HepG2 (cell line): ENCODE data around the gene C22orf39. TPM values are rescaled to one million over a fixed set of nuclear protein-coding genes. Genes with fewer than 3 reads are reported as not detected.

Experiments used
- BHLHE40 ChIP-seq: IDR thresholded peaks from 2 replicates; pipeline ENCODE4 v1.6.1; 2011; ENCODE audit warnings: low read length, improper control_type of control experiment
- CEBPB ChIP-seq: IDR thresholded peaks from 2 replicates; pipeline ENCODE4 v1.6.1; 2011; ENCODE audit warnings: low read depth, low read length, improper control_type of control experiment, borderline replicate concordance
- DNMT3B ChIP-seq: conservative IDR thresholded peaks from 2 replicates; pipeline ENCODE4 v1.6.1; 2016; ENCODE audit warnings: missing biosample characterization, control low read depth
- FOXP1 ChIP-seq, 2 experiments: fragments of 450-650 bp in 1 of 2; IDR thresholded peaks; 2 replicates each; pipeline ENCODE4 v1.6.1; 2017 to 2018; ENCODE audit warnings: antibody characterized with exemption in 1 of 2
- HES4 ChIP-seq: sonication (generic); formaldehyde crosslinking; IDR thresholded peaks from 2 replicates; pipeline ENCODE4 v1.9.0; 2021; ENCODE audit warnings: mild to moderate bottlenecking, missing genetic modification reagents, borderline replicate concordance
- KDM2A ChIP-seq: sonication (generic); formaldehyde crosslinking; IDR thresholded peaks from 2 replicates; pipeline ENCODE4 v1.4.0; 2020; ENCODE audit warnings: low read depth, missing genetic modification reagents, borderline replicate concordance
- KMT2B ChIP-seq: IDR thresholded peaks from 2 replicates; pipeline ENCODE4 v1.6.1; 2016; ENCODE audit warnings: missing genetic modification reagents, missing compliant biosample characterization
- PLRG1 ChIP-seq: fragments of 450-650 bp; conservative IDR thresholded peaks from 2 replicates; pipeline ENCODE4 v1.6.1; 2016
- PRMT3 ChIP-seq: sonication (generic); formaldehyde crosslinking; IDR thresholded peaks from 2 replicates; pipeline ENCODE4 v1.8.1; 2022; ENCODE audit warnings: low read depth, mild to moderate bottlenecking, moderate library complexity, missing genetic modification reagents, borderline replicate concordance
- RARA ChIP-seq: IDR thresholded peaks from 2 replicates; pipeline ENCODE4 v1.6.1; 2016; ENCODE audit warnings: missing genetic modification reagents, missing compliant biosample characterization
- RBAK ChIP-seq: sonication (generic); formaldehyde crosslinking; IDR thresholded peaks from 2 replicates; pipeline ENCODE4 v1.5.1; 2020; ENCODE audit warnings: mild to moderate bottlenecking, missing genetic modification reagents
- RBFOX2 ChIP-seq: fragments of 200-400 bp; formaldehyde crosslinking; IDR thresholded peaks from 2 replicates; pipeline ENCODE4 v1.6.1; 2017; ENCODE audit warnings: low read depth, mild to moderate bottlenecking, low read length
- REXO4 ChIP-seq: sonication (generic); formaldehyde crosslinking; IDR thresholded peaks from 2 replicates; pipeline ENCODE4 v1.8.0; 2022; ENCODE audit warnings: missing genetic modification reagents, mild to moderate bottlenecking, borderline replicate concordance
- SOX13 ChIP-seq, 3 experiments: fragments of 450-650 bp in 1 of 3; sonication (generic) in 1 of 3; formaldehyde crosslinking in 1 of 3; IDR thresholded peaks in 2 of 3; conservative IDR thresholded peaks in 1 of 3; 2 replicates each; pipeline versions ENCODE4 v1.5.0 to v1.6.1; 2016 to 2020; ENCODE audit warnings: antibody characterized with exemption in 1 of 3, mild to moderate bottlenecking in 1 of 3, missing compliant biosample characterization in 1 of 3, missing genetic modification reagents in 1 of 3, moderate library complexity in 1 of 3
- TEAD3 ChIP-seq: optimal IDR thresholded peaks from 2 replicates; pipeline ENCODE3; 2016; ENCODE audit warnings: borderline replicate concordance
- TERF1 ChIP-seq: sonication (generic); formaldehyde crosslinking; IDR thresholded peaks from 2 replicates; pipeline ENCODE4 v1.8.0; 2022; ENCODE audit warnings: mild to moderate bottlenecking, missing genetic modification reagents, moderate library complexity
- TFDP1 ChIP-seq: IDR thresholded peaks from 2 replicates; pipeline ENCODE4 v1.6.1; 2016; ENCODE audit warnings: missing compliant biosample characterization, missing genetic modification reagents, borderline replicate concordance
- YY1 ChIP-seq: IDR thresholded peaks from 2 replicates; pipeline ENCODE4 v1.6.1; 2011; ENCODE audit warnings: low read length, low read depth, moderate library complexity, mild to moderate bottlenecking; ENCODE audit not compliant: insufficient read depth, insufficient replicate concordance
- ZFP62 ChIP-seq: sonication (generic); formaldehyde crosslinking; IDR thresholded peaks from 2 replicates; pipeline ENCODE4 v1.4.0; 2020; ENCODE audit warnings: missing genetic modification reagents
- ZNF251 ChIP-seq: sonication (generic); formaldehyde crosslinking; IDR thresholded peaks from 2 replicates; pipeline ENCODE4 v1.9.0; 2021; ENCODE audit warnings: mild to moderate bottlenecking, missing genetic modification reagents
- ZNF33A ChIP-seq: sonication (generic); formaldehyde crosslinking; IDR thresholded peaks from 2 replicates; pipeline ENCODE4 v1.5.1; 2020; ENCODE audit warnings: missing genetic modification reagents, mild to moderate bottlenecking, moderate library complexity, borderline replicate concordance
- ZNF674 ChIP-seq: sonication (generic); formaldehyde crosslinking; IDR thresholded peaks from 2 replicates; pipeline ENCODE4 v1.5.0; 2020; ENCODE audit warnings: low read depth, mild to moderate bottlenecking, missing genetic modification reagents
- ZNF788 ChIP-seq: sonication (generic); formaldehyde crosslinking; IDR thresholded peaks from 2 replicates; pipeline ENCODE4 v1.5.0; 2020; ENCODE audit warnings: mild to moderate bottlenecking, missing genetic modification reagents, borderline replicate concordance
- ZNF891 ChIP-seq: sonication (generic); formaldehyde crosslinking; IDR thresholded peaks from 2 replicates; pipeline ENCODE4 v1.5.0; 2020; ENCODE audit warnings: mild to moderate bottlenecking, missing genetic modification reagents
- ZSCAN20 ChIP-seq: sonication (generic); formaldehyde crosslinking; IDR thresholded peaks from 2 replicates; pipeline ENCODE4 v1.4.0; 2020; ENCODE audit warnings: missing genetic modification reagents, mild to moderate bottlenecking, borderline replicate concordance
- polyA plus RNA-seq, 8 experiments: library from polyadenylated mRNA; depleted of rRNA in 3 of 8; stranded (reverse) in 7 of 8; unstranded in 1 of 8; fragments of >200 nt; fragmentation: Illumina TruSeq in 4 of 8; extraction: Trizol in 4 of 8; gene quantifications; 2 replicates each; pipeline versions ENCODE4 v1.2.1 to v1.2.3, GENCODE V29; 2011 to 2016; ENCODE audit warnings: low read depth in 4 of 8, missing spikeins in 1 of 8, mixed read lengths in 1 of 8; ENCODE audit not compliant: insufficient read depth in 1 of 8
- total RNA-seq, 5 experiments: library from RNA; depleted of rRNA; stranded (reverse); fragments of >200 nt; fragmentation: Illumina TruSeq; extraction: Trizol; gene quantifications; 2 replicates each; pipeline ENCODE4 v1.2.3, GENCODE V29; 2016; ENCODE audit warnings: low read depth in 1 of 5
- TF ChIP-seq, protein P1 (sequence below): sonication (generic); formaldehyde crosslinking; IDR thresholded peaks from 2 replicates; pipeline ENCODE4 v1.8.1; 2023; ENCODE audit warnings: mild to moderate bottlenecking, missing genetic modification reagents
- TF ChIP-seq, protein P2 (sequence below): sonication (generic); formaldehyde crosslinking; IDR thresholded peaks from 2 replicates; pipeline ENCODE4 v1.4.0; 2020; ENCODE audit warnings: low read depth, mild to moderate bottlenecking, missing genetic modification reagents

The C22orf39 gene
- total and polyA plus RNA-seq, 2 of the 13 experiments (the other 11 are each of a cell fraction or from before 2014, with no cell fraction given): 23.4 to 26.4 TPM

- TF ChIP-seq FOXP1 (IDR thresholded peaks at IDR 0.05): no peak
- TF ChIP-seq FOXP1 (CRISPR knock-in tag; IDR thresholded peaks at IDR 0.05): no peak
- no peak for TF ChIP-seq TEAD3 (CRISPR knock-in tag)
- peak; percentile 86 for TF ChIP-seq HES4 (CRISPR knock-in tag)
- no peak for TF ChIP-seq PLRG1
- TF ChIP-seq, protein P1, sequence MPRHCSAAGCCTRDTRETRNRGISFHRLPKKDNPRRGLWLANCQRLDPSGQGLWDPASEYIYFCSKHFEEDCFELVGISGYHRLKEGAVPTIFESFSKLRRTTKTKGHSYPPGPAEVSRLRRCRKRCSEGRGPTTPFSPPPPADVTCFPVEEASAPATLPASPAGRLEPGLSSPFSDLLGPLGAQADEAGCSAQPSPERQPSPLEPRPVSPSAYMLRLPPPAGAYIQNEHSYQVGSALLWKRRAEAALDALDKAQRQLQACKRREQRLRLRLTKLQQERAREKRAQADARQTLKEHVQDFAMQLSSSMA (CRISPR knock-in tag): 0 out of 2 replicates have a peak, but pooled peaks have one; percentile 54
- TF ChIP-seq RBAK (CRISPR knock-in tag): no peak
- no peak for TF ChIP-seq ZSCAN20
- peak; percentile 55; the same call in 1 of the 2 replicates for TF ChIP-seq KDM2A (CRISPR knock-in tag)
- TF ChIP-seq RARA (CRISPR knock-in tag): peak; percentile 45; the same call in 1 of the 2 replicates
- TF ChIP-seq CEBPB: no peak
- peak; percentile 80 for TF ChIP-seq RBFOX2
- no peak for TF ChIP-seq ZNF251 (CRISPR knock-in tag)
- TF ChIP-seq BHLHE40: peak; percentile 86
- no peak for TF ChIP-seq KMT2B (CRISPR knock-in tag)
- no peak for TF ChIP-seq ZFP62 (CRISPR knock-in tag)
- no peak for TF ChIP-seq PRMT3 (CRISPR knock-in tag)
- 0 out of 2 replicates have a peak, but pooled peaks have one; percentile 16 for TF ChIP-seq ZNF788 (CRISPR knock-in tag)
- TF ChIP-seq YY1: peak; percentile 61
- TF ChIP-seq TFDP1 (CRISPR knock-in tag): peak; percentile 85
- no peak for TF ChIP-seq TERF1 (CRISPR knock-in tag)
- TF ChIP-seq, protein P2, sequence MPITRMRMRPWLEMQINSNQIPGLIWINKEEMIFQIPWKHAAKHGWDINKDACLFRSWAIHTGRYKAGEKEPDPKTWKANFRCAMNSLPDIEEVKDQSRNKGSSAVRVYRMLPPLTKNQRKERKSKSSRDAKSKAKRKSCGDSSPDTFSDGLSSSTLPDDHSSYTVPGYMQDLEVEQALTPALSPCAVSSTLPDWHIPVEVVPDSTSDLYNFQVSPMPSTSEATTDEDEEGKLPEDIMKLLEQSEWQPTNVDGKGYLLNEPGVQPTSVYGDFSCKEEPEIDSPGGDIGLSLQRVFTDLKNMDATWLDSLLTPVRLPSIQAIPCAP (CRISPR knock-in tag): no peak
- TF ChIP-seq REXO4 (CRISPR knock-in tag): no peak
- 0 out of 2 replicates have a peak, but pooled peaks have one; percentile 41 for TF ChIP-seq ZNF33A (CRISPR knock-in tag)
- peak; percentile 81 for TF ChIP-seq ZNF891 (CRISPR knock-in tag)
- no peak for TF ChIP-seq SOX13 (IDR thresholded peaks at IDR 0.05)
- peak in 1 of 2 experiments; percentile 10; a peak in 1 of 4 replicates for TF ChIP-seq SOX13 (CRISPR knock-in tag; conservative IDR thresholded peaks at IDR 0.05 in 1 of 2, IDR thresholded peaks at IDR 0.05 in 1 of 2)
- TF ChIP-seq ZNF674 (CRISPR knock-in tag): no peak
- TF ChIP-seq DNMT3B (CRISPR knock-in tag): no peak
Measured at GRCh38 chr22:19430890-19431541, 16.5 kb downstream of the C22orf39 start (continued).
